Rectal smooth muscle tissue (tissue), 1 donor: ENCODE measurements around the gene WDR72.

Source experiments
- H3K27ac ChIP-seq: one replicate; pipeline ENCODE4 v1.7.0; 2013; ENCODE audit warnings: low read depth, low read length, inconsistent platforms
- H3K27me3 ChIP-seq: one replicate; pipeline ENCODE4 v1.7.0; 2013; ENCODE audit warnings: low read length; ENCODE audit not compliant: control insufficient read depth, insufficient read depth
- H3K36me3 ChIP-seq: one replicate; pipeline ENCODE4 v1.7.0; 2013; ENCODE audit warnings: low read length; ENCODE audit not compliant: control insufficient read depth, insufficient read depth
- H3K4me1 ChIP-seq: one replicate; pipeline ENCODE4 v1.7.0; 2013; ENCODE audit warnings: low read length; ENCODE audit not compliant: control insufficient read depth, insufficient read depth
- H3K4me3 ChIP-seq: one replicate; pipeline ENCODE4 v1.7.0; 2013; ENCODE audit warnings: low read length
- H3K9ac ChIP-seq: one replicate; pipeline ENCODE4 v1.7.0; 2013; ENCODE audit warnings: low read length

The WDR72 gene

DNA sequence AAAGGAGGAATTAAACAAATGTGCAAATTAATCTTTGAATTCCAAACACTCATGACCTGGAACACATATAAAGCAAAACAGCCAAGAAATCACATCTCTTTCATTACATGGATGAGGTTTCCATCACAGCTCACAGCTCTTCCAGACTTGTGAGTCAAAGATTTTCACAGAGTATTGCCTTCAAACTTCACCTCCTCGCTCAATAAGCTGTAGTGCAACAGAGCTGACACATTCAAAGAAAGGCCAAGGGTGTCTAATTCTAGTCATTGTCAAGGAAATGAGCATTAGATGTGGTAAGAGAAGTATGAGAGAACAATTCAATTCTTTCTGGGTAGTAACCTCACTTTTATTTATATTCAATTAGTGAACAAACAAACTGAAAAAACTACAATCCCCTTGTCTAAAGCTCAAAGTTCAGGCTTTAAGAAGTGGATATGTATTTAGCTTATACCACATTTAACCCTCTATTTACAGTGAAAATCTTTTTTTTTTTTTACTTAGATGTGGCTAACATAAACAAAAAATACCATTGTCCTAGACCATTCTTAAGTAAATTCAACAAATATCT, 11.9 kb downstream of the WDR72 start:
- Histone ChIP-seq H3K4me1 (no peaks in the 10 kb centered on the region), H3K4me3 (no peak overlapping the region), H3K27me3 (no peaks in the 10 kb centered on the region), H3K9ac (no peak overlapping the region), H3K27ac (no peak overlapping the region), H3K36me3 (no peaks in the 10 kb centered on the region)

DNA sequence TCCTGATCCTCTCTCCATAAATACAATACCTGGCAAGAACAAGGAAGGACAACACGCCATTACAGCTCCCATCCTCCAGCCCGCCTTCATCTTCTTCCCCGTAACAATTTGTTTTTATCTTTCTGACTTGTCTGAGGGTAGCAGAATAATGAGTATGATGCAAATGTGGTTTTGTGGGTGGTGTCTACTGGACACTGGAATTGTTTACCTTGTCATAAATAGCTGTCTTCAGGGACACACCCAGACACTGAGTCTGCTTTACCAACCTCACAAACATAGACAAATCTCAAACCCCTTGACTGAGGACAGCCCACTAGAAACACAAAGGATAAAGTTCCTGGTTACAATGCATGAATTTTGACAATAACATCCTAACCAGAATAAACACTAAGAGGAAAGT, 13.4 kb downstream of the WDR72 start:
- no peaks in the 10 kb centered on the region for H3K36me3 ChIP-seq
- H3K27ac ChIP-seq, result no peak overlapping the region
- no peak overlapping the region for H3K4me3 ChIP-seq
- no peaks in the 10 kb centered on the region for H3K4me1 ChIP-seq
- H3K27me3 ChIP-seq, result no peaks in the 10 kb centered on the region
- H3K9ac ChIP-seq, result no peak overlapping the region

DNA sequence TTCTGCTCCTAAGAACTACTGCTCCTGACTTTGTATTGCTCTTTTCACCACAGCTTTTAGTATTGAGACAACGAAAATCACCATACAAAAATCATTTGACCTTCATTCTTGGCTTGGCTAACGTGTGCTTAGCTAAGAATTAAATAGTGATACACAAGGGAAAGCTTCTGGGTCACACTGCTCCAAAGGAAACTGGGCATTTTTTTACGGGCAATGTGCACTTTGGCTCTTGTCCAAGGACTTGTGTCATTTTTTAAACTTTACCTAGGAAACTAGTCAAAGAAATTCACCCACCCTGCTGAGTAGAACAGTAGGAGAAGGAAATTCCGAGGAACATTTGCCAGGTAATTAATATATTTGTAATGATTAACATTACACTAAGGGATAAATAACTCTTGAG, 19.8 kb downstream of the WDR72 start:
- Histone ChIP-seq H3K27me3 (no peaks in the 10 kb centered on the region), H3K27ac (no peak overlapping the region), H3K4me1 (no peaks in the 10 kb centered on the region), H3K36me3 (no peaks in the 10 kb centered on the region), H3K4me3 (no peak overlapping the region), H3K9ac (no peak overlapping the region)

DNA sequence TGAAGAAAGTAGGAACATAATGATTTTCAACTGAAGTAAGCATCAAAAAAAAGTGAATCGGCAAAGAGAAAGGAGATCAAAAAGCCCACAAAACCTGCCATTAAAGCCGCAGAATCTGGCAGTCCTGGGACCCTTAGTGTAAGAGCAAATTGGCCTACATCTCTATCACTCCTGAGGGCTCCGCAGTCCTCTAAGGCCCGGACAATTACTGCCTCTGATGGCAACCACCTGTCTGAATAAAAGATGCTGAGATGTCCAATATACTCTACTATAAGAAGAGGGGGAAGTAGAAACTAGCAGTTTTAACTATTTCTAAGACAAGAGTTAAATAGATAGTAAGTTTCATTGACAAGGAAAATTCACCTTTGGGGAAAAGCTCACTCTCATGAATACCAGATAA, 20.3 kb downstream of the WDR72 start:
- Histone ChIP-seq H3K4me1 (no peaks in the 10 kb centered on the region), H3K4me3 (no peak overlapping the region), H3K27ac (no peak overlapping the region), H3K36me3 (no peaks in the 10 kb centered on the region), H3K9ac (no peak overlapping the region), H3K27me3 (no peaks in the 10 kb centered on the region)

DNA sequence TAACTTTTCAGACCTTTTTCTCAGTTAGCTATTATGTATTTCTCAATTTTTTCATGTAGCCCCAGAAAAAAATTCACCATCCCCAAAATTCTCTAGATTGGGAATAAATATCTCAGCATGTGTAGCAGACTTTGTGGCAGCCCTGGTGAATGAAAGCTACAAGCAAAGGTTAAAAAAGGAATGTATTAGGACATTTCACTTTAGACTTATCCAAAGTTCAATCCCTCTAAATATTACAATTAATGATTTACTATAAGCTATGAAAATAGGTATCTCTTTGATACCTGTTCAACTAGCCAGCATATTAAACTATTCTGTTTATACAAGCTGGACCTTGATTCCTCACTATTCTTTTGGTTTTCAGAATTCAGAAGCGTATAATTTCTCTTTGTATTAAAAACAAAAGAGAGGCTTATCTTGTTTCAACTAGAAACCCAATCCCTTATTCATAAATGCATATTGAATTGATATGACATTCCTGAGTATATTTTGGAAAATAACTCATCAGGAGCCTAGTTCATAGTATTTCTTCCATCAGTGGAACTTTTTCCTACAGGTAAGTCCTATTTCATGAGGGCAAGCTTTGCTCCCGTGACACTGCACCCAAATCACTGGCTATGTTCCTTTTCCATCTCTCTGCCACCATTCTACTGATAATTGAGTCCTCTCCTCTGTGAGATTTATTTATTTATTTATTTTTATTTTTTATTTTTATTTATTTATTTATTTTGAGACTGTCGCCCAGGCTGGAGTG, 38.0 kb downstream of the WDR72 start:
- Histone ChIP-seq H3K4me1 (no peaks in the 10 kb centered on the region), H3K27ac (no peak overlapping the region), H3K9ac (no peak overlapping the region), H3K27me3 (no peaks in the 10 kb centered on the region), H3K36me3 (no peaks in the 10 kb centered on the region), H3K4me3 (no peak overlapping the region)

DNA sequence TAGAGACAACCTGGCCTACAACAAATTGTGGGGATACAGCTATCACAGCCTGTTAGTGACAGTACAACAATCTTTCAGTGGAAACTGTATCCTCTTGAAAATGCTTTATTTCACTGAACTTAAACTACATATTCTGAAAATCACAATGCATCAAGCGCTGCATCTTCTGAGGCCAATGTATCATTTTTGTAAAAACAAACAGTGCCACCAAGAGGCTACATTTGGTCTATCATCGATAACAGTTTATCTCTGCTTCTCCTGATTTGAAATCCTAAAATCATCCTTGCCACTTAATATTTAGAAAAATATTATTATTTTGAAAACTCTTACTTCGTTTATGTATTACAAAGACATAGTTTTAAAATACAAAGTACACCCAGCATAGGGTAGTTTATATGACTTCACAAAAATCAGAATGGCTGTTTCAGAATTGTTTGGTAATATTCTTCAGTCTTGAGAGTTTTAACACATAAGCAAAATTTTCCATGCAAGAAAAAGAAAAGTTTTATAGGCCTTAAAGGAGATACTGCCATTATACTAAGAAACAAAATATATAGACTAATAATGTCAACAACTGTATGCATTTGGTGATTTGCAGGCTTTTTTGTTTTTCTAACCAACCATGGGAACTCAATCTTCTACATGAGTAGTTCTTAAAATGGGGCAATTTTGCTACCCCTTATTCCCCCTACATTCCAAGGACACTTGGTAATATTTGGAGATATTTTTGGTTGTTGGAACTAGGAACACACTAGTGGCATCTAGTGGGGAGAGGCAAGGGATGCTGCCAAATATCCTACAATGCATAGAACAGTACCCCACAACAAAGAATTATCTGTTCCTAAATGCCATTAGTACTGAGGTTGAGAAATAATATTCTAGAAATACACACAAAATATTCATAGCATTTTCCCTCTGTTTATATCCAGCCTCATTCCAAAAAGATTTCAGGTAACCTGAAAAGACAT, 42.3 kb downstream of the WDR72 start:
- Histone ChIP-seq H3K36me3 (no peaks in the 10 kb centered on the region), H3K4me3 (no peak overlapping the region), H3K9ac (no peak overlapping the region), H3K27ac (no peak overlapping the region), H3K27me3 (no peaks in the 10 kb centered on the region), H3K4me1 (no peaks in the 10 kb centered on the region)

DNA sequence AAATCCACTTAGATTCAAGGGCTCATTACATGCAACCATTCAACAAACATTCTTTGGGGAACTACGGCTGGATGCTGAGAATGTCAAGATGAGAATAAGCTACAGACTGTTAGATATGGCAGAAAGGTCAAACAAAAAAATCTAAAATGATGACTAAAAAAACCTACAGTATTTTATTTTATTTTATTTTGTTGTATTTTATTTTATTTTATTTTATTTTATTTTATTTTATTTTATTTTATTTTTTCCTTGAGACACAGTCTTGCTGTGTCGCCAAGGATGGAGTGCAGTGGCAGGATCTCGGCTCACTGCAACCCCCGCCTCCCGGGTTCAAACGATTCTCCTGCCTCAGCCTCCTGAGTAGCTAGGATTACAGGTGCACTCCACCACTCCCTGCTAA, 46.2 kb downstream of the WDR72 start:
- Histone ChIP-seq H3K9ac (no peak overlapping the region), H3K36me3 (no peaks in the 10 kb centered on the region), H3K4me3 (no peak overlapping the region), H3K4me1 (no peaks in the 10 kb centered on the region), H3K27ac (no peak overlapping the region), H3K27me3 (no peaks in the 10 kb centered on the region)

DNA sequence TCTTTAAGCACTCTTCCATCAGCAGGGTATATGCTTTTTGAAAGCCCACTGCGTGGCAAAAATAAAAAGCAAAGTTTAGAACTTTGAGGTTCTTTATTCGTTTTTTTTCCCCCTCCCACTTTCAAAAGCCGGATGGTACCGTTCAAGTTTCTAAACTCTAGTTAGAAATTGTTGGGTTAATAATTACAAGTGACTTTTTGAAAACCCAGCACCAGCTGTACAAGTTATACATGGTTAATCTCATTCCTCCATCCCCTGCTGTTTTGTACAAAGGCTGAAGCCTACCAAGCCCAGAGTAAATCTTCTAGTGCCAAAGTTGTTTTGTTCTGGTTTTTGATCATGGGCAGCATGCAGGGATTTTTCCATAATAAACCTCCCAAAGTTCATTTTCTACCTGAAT, 48.6 kb downstream of the WDR72 start:
- Histone ChIP-seq H3K4me1 (no peaks in the 10 kb centered on the region), H3K4me3 (no peak overlapping the region), H3K27ac (no peak overlapping the region), H3K27me3 (no peaks in the 10 kb centered on the region), H3K9ac (no peak overlapping the region), H3K36me3 (no peaks in the 10 kb centered on the region)

DNA sequence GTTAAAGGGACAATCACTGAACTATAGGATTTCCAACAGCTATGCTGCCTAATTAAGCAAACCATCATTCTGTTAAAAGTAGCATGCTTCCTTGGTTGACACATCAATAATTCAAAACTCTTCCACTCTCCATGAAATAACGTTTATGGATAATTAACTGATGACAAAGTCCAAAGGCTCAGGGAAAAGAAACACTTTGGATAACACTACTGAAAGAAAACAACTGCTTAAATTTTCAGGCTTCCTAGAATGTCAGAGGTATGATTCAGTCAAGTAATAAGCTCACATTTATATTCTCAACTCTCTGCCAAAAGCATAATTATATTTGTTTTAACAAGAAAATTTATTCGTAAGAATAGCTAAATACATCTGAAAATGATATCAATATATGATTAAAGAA, 49.6 kb downstream of the WDR72 start:
- H3K27me3 ChIP-seq, result no peaks in the 10 kb centered on the region
- no peaks in the 10 kb centered on the region for H3K4me1 ChIP-seq
- no peak overlapping the region for H3K27ac ChIP-seq
- no peak overlapping the region for H3K9ac ChIP-seq
- H3K4me3 ChIP-seq, result no peak overlapping the region
- H3K36me3 ChIP-seq, result no peaks in the 10 kb centered on the region

DNA sequence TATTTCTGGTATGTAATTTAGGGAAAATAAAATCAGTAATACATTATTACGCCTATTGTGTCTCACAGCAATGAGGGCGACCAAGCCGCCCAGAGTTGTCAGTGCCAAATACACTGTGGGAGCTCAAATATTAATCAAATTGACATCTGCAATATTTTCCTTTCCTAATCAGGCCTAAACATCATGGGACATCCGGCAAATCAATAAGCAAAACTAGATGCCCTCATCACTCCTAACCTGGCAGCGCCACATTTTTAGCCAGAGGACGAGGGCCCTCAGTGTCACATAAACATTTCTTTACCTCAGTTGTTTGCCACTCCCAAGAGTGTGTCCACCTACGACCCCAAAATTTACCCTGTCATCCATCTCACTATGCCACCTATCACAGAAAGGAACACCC, 64.1 kb downstream of the WDR72 start:
- no peaks in the 10 kb centered on the region for H3K4me1 ChIP-seq
- H3K4me3 ChIP-seq, result no peak overlapping the region
- no peak overlapping the region for H3K9ac ChIP-seq
- no peaks in the 10 kb centered on the region for H3K27me3 ChIP-seq
- H3K27ac ChIP-seq, result no peak overlapping the region
- H3K36me3 ChIP-seq, result no peaks in the 10 kb centered on the region

DNA sequence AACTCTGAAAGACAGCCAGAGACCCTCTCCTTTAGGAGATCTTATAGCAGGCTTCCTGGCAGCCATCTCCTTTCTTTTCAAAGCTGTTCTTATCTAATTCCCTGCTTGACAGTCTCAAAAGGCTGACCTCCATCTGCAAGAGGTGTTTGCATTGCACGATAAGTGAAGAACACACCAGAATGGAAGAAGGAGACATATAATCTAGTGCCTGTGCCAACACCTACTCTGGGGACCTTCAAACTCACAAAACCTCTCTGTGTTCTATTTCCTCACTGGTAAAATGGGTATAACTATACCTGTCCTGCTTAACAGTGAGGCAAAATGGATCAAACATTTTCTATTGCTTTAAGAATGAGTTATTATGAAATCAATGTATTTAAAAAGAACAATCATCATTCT, 65.0 kb downstream of the WDR72 start:
- H3K27ac ChIP-seq, result no peak overlapping the region
- H3K36me3 ChIP-seq, result no peaks in the 10 kb centered on the region
- no peak overlapping the region for H3K9ac ChIP-seq
- H3K27me3 ChIP-seq, result no peaks in the 10 kb centered on the region
- H3K4me1 ChIP-seq, result no peaks in the 10 kb centered on the region
- H3K4me3 ChIP-seq, result no peak overlapping the region

DNA sequence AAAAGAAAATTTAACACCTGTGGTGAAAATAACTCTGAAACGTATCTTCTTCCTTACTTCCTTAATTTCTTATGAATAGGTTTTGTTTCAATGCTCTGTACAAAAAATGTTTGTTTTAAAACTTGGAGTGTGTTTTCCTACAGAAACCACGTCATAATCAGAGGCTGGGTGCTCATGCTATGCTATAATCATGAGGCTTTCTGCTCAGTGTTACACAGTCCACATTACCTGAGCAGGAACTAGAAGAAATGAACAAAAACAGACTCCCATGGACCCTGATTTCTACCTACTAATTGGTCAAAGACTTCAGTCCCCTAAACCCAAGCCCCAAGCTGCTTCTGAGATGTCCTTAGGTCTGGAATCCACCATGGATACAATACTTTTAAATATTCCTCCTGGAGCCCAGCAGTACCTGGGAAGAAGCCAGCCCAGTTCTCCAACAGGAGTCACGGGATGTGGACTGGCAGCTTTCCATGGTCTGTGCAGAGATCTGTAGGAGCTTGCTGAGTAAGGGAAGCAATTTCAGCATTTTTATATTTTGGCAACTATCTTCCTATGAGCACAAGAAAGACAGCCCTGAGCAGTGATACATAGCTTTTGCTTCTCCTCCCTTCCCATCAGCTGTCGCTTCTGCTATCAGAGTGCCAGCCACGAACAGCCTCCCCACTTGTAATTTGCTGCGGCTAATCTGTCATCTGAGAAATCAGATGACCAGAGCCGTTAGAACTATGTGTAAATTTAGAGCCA, 65.6 kb downstream of the WDR72 start:
- Histone ChIP-seq H3K36me3 (no peaks in the 10 kb centered on the region), H3K27ac (no peak overlapping the region), H3K9ac (no peak overlapping the region), H3K4me3 (no peak overlapping the region), H3K4me1 (no peaks in the 10 kb centered on the region), H3K27me3 (no peaks in the 10 kb centered on the region)
